NCI-H146 treated with DMSO at 0.1 percent for 48 hours (cell line): ENCODE results near the gene ZNF445.
"Not testable (repeated sequence)": the region's sequence is repeated elsewhere in the genome, so short reads cannot be mapped to it uniquely, and the experiment has no call there.

Experiments
- DNase-seq: peaks from one replicate; lab custom pipeline; 2025; ENCODE audit not compliant: unreplicated experiment; lab: John Stamatoyannopoulos, UW

ZNF445 gene

GRCh38 chr3:44436181-44436580 is 41.3 kb downstream of the ZNF445 start:
- DNase-seq = no peak

- DNase-seq = no peak
These were observed 42.5 kb downstream of the ZNF445 start for GRCh38 chr3:44434834-44435510.

GRCh38 chr3:44430466-44430865 is 47.0 kb downstream of the ZNF445 start:
- no peak for DNase-seq

GRCh38 chr3:44429459-44429858 is 48.0 kb downstream of the ZNF445 start:
- DNase-seq = no peak

- no peak for DNase-seq
These were observed 48.6 kb downstream of the ZNF445 start for GRCh38 chr3:44428910-44429309.

- no peak for DNase-seq
These were observed 49.8 kb downstream of the ZNF445 start for GRCh38 chr3:44427683-44428082.

GRCh38 chr3:44424758-44425157 is 52.7 kb downstream of the ZNF445 start:
- no peak for DNase-seq

GRCh38 chr3:44421280-44421679 is 56.2 kb downstream of the ZNF445 start:
- no peak for DNase-seq

GRCh38 chr3:44420676-44421075 is 56.8 kb downstream of the ZNF445 start:
- DNase-seq = no peak

GRCh38 chr3:44419923-44420650 is 57.4 kb downstream of the ZNF445 start:
- no peak for DNase-seq

GRCh38 chr3:44419116-44419922 is 58.2 kb downstream of the ZNF445 start:
- DNase-seq = no peak

GRCh38 chr3:44418549-44418948 is 58.9 kb downstream of the ZNF445 start:
- DNase-seq = no peak

- not testable (repeated sequence) for DNase-seq
These were observed 59.4 kb downstream of the ZNF445 start for GRCh38 chr3:44418118-44418517.

- no peak for DNase-seq
These were observed 61.1 kb downstream of the ZNF445 start for GRCh38 chr3:44416031-44417030.

GRCh38 chr3:44415421-44415820 is 62.0 kb downstream of the ZNF445 start:
- no peak for DNase-seq

- no peak for DNase-seq
These were observed 62.9 kb downstream of the ZNF445 start for GRCh38 chr3:44414517-44415090.

GRCh38 chr3:44412365-44412764 is 65.1 kb downstream of the ZNF445 start:
- DNase-seq = no peak

- no peak for DNase-seq
These were observed 66.3 kb downstream of the ZNF445 start for GRCh38 chr3:44411031-44411645.

GRCh38 chr3:44409640-44410410 is 67.6 kb downstream of the ZNF445 start:
- no peak for DNase-seq
